ENCODE results near the gene WDR91.

The WDR91 gene

GRCh38 chr7:135211179-135211945 lies at the start of gene WDR91:
WDR91 (minus strand) TSS chr7:135211526; CDS start chr7:135211502, 24 bp downstream.
- H3K9ac ChIP-seq (ENCODE audit: low read length) = peak within 1 kb of the TSS; percentile 90
- H3K4me3 ChIP-seq (ENCODE audit: low read length) = peak within 1 kb of the TSS; percentile 98

GRCh38 chr7:135260470-135260869 lies 49.1 kb upstream of the WDR91 start:
- no peak overlapping the region for H3K4me3 ChIP-seq (ENCODE audit: low read length)
- H3K27me3 ChIP-seq (replicated peaks; ENCODE audit: control insufficient read depth, insufficient read depth, low read length) = no peaks in the 10 kb centered on the region
- H3K9ac ChIP-seq (ENCODE audit: low read length) = no peak overlapping the region
- no peak for DNase-seq (ENCODE audit: low read depth)
- H3K4me1 ChIP-seq (ENCODE audit: control insufficient read depth, insufficient read depth, low read length) = no peaks in the 10 kb centered on the region
- H3K36me3 ChIP-seq (ENCODE audit: control insufficient read depth, insufficient read depth, low read length, severe bottlenecking) = no peaks in the 10 kb centered on the region
- H3K9me3 ChIP-seq (ENCODE audit: control insufficient read depth, low read length) = peaks cover 10% of the 10 kb centered on the region

More at GRCh38 chr7:135211179-135211945, at the start of gene WDR91:
- Histone ChIP-seq H3K9me3 (ENCODE audit: control insufficient read depth, low read length) (no peaks in the 10 kb centered on the region), H3K36me3 (ENCODE audit: control insufficient read depth, insufficient read depth, low read length, severe bottlenecking) (no peaks in the 10 kb centered on the region), H3K4me1 (ENCODE audit: control insufficient read depth, insufficient read depth, low read length) (peaks cover 11% of the 10 kb centered on the region), H3K27me3 (replicated peaks; ENCODE audit: control insufficient read depth, insufficient read depth, low read length) (no peaks in the 10 kb centered on the region)
- peak; percentile 98 for DNase-seq (ENCODE audit: low read depth)

GRCh38 chr7:135259702-135260101 lies 48.4 kb upstream of the WDR91 start:
- Histone ChIP-seq H3K4me1 (ENCODE audit: control insufficient read depth, insufficient read depth, low read length) (peaks cover 3% of the 10 kb centered on the region), H3K36me3 (ENCODE audit: control insufficient read depth, insufficient read depth, low read length, severe bottlenecking) (no peaks in the 10 kb centered on the region)
- DNase-seq (ENCODE audit: low read depth) = no peak

GRCh38 chr7:135258585-135258984 lies 47.3 kb upstream of the WDR91 start:
- DNase-seq (ENCODE audit: low read depth) = no peak
- H3K4me3 ChIP-seq (ENCODE audit: low read length) = no peak overlapping the region
- no peaks in the 10 kb centered on the region for H3K27me3 ChIP-seq (replicated peaks; ENCODE audit: control insufficient read depth, insufficient read depth, low read length)
- H3K36me3 ChIP-seq (ENCODE audit: control insufficient read depth, insufficient read depth, low read length, severe bottlenecking) = no peaks in the 10 kb centered on the region
- H3K4me1 ChIP-seq (ENCODE audit: control insufficient read depth, insufficient read depth, low read length) = peaks cover 14% of the 10 kb centered on the region
- peaks cover under 1% of the 10 kb centered on the region for H3K9me3 ChIP-seq (ENCODE audit: control insufficient read depth, low read length)
- H3K9ac ChIP-seq (ENCODE audit: low read length) = no peak overlapping the region

More at GRCh38 chr7:135259702-135260101, 48.4 kb upstream of the WDR91 start:
- Histone ChIP-seq H3K27me3 (replicated peaks; ENCODE audit: control insufficient read depth, insufficient read depth, low read length) (no peaks in the 10 kb centered on the region), H3K9me3 (ENCODE audit: control insufficient read depth, low read length) (peaks cover 8% of the 10 kb centered on the region), H3K9ac (ENCODE audit: low read length) (no peak overlapping the region), H3K4me3 (ENCODE audit: low read length) (no peak overlapping the region)

- no peak overlapping the region for H3K9ac ChIP-seq (ENCODE audit: low read length)
These were observed 46.5 kb upstream of the WDR91 start for GRCh38 chr7:135257790-135258189.

GRCh38 chr7:135253851-135254771 lies 42.8 kb upstream of the WDR91 start:
- no peaks in the 10 kb centered on the region for H3K27me3 ChIP-seq (replicated peaks; ENCODE audit: control insufficient read depth, insufficient read depth, low read length)
- H3K4me3 ChIP-seq (ENCODE audit: low read length) = peak overlapping the region; percentile 14
- peak; percentile 69 for DNase-seq (ENCODE audit: low read depth)

More at GRCh38 chr7:135257790-135258189, 46.5 kb upstream of the WDR91 start:
- Histone ChIP-seq H3K9me3 (ENCODE audit: control insufficient read depth, low read length) (no peaks in the 10 kb centered on the region), H3K4me3 (ENCODE audit: low read length) (no peak overlapping the region), H3K27me3 (replicated peaks; ENCODE audit: control insufficient read depth, insufficient read depth, low read length) (no peaks in the 10 kb centered on the region), H3K36me3 (ENCODE audit: control insufficient read depth, insufficient read depth, low read length, severe bottlenecking) (no peaks in the 10 kb centered on the region), H3K4me1 (ENCODE audit: control insufficient read depth, insufficient read depth, low read length) (peaks cover 17% of the 10 kb centered on the region)
- no peak for DNase-seq (ENCODE audit: low read depth)

GRCh38 chr7:135251496-135252391 lies 40.4 kb upstream of the WDR91 start:
- H3K4me1 ChIP-seq (ENCODE audit: control insufficient read depth, insufficient read depth, low read length) = peaks cover 17% of the 10 kb centered on the region

More at GRCh38 chr7:135253851-135254771, 42.8 kb upstream of the WDR91 start:
- H3K9me3 ChIP-seq (ENCODE audit: control insufficient read depth, low read length) = no peaks in the 10 kb centered on the region
- no peaks in the 10 kb centered on the region for H3K36me3 ChIP-seq (ENCODE audit: control insufficient read depth, insufficient read depth, low read length, severe bottlenecking)
- H3K4me1 ChIP-seq (ENCODE audit: control insufficient read depth, insufficient read depth, low read length) = peaks cover 17% of the 10 kb centered on the region
- H3K9ac ChIP-seq (ENCODE audit: low read length) = peak overlapping the region; percentile 64

GRCh38 chr7:135248546-135248945 lies 37.2 kb upstream of the WDR91 start:
- H3K27me3 ChIP-seq (replicated peaks; ENCODE audit: control insufficient read depth, insufficient read depth, low read length) = peaks cover 3% of the 10 kb centered on the region
- no peaks in the 10 kb centered on the region for H3K9me3 ChIP-seq (ENCODE audit: control insufficient read depth, low read length)
- H3K4me1 ChIP-seq (ENCODE audit: control insufficient read depth, insufficient read depth, low read length) = peaks cover 3% of the 10 kb centered on the region
- no peak overlapping the region for H3K4me3 ChIP-seq (ENCODE audit: low read length)
- no peaks in the 10 kb centered on the region for H3K36me3 ChIP-seq (ENCODE audit: control insufficient read depth, insufficient read depth, low read length, severe bottlenecking)
- DNase-seq (ENCODE audit: low read depth) = no peak
- H3K9ac ChIP-seq (ENCODE audit: low read length) = no peak overlapping the region

More at GRCh38 chr7:135251496-135252391, 40.4 kb upstream of the WDR91 start:
- no peak for DNase-seq (ENCODE audit: low read depth)
- H3K27me3 ChIP-seq (replicated peaks; ENCODE audit: control insufficient read depth, insufficient read depth, low read length) = no peaks in the 10 kb centered on the region
- H3K4me3 ChIP-seq (ENCODE audit: low read length) = no peak overlapping the region
- H3K9ac ChIP-seq (ENCODE audit: low read length) = no peak overlapping the region
- no peaks in the 10 kb centered on the region for H3K36me3 ChIP-seq (ENCODE audit: control insufficient read depth, insufficient read depth, low read length, severe bottlenecking)
- H3K9me3 ChIP-seq (ENCODE audit: control insufficient read depth, low read length) = no peaks in the 10 kb centered on the region

- Histone ChIP-seq H3K4me3 (ENCODE audit: low read length) (no peak overlapping the region), H3K9ac (ENCODE audit: low read length) (no peak overlapping the region), H3K36me3 (ENCODE audit: control insufficient read depth, insufficient read depth, low read length, severe bottlenecking) (no peaks in the 10 kb centered on the region), H3K27me3 (replicated peaks; ENCODE audit: control insufficient read depth, insufficient read depth, low read length) (peaks cover 8% of the 10 kb centered on the region), H3K4me1 (ENCODE audit: control insufficient read depth, insufficient read depth, low read length) (no peaks in the 10 kb centered on the region), H3K9me3 (ENCODE audit: control insufficient read depth, low read length) (no peaks in the 10 kb centered on the region)
- DNase-seq (ENCODE audit: low read depth) = no peak
These were observed 36.6 kb upstream of the WDR91 start for GRCh38 chr7:135247746-135248471.

GRCh38 chr7:135246191-135246825 lies 35.0 kb upstream of the WDR91 start:
- no peak overlapping the region for H3K9ac ChIP-seq (ENCODE audit: low read length)
- no peak overlapping the region for H3K4me3 ChIP-seq (ENCODE audit: low read length)
- H3K4me1 ChIP-seq (ENCODE audit: control insufficient read depth, insufficient read depth, low read length) = no peaks in the 10 kb centered on the region
- H3K27me3 ChIP-seq (replicated peaks; ENCODE audit: control insufficient read depth, insufficient read depth, low read length) = peaks cover 20% of the 10 kb centered on the region
- no peak for DNase-seq (ENCODE audit: low read depth)
- H3K9me3 ChIP-seq (ENCODE audit: control insufficient read depth, low read length) = no peaks in the 10 kb centered on the region
- H3K36me3 ChIP-seq (ENCODE audit: control insufficient read depth, insufficient read depth, low read length, severe bottlenecking) = no peaks in the 10 kb centered on the region
